ENCODE results near the gene NEDD4L. TPM values are rescaled to one million over a fixed set of nuclear protein-coding genes. Genes with fewer than 3 reads are reported as not detected.

NEDD4L gene
- total and polyA plus RNA-seq, 7 donors = 14.8 to 28.0 (median 19.6) TPM

GRCh38 chr18:58172031-58172430 is 128.0 kb downstream of the NEDD4L start:
- TF ChIP-seq CTCF (IDR thresholded peaks at IDR 0.05) = no peak
- no peak for DNase-seq
- Histone ChIP-seq H3K36me3 (ENCODE audit: insufficient read depth in 1 of 2, low read depth in 1 of 2) (no peaks in the 10 kb centered on the region), H3K27ac (no peak overlapping the region), H3K27me3 (ENCODE audit: insufficient read depth in 3 of 3, low read length in 2 of 3) (no peaks in the 10 kb centered on the region), H3K4me1 (no peaks in the 10 kb centered on the region), H3K4me3 (no peak overlapping the region), H3K9me3 (no peaks in the 10 kb centered on the region)
- intact Hi-C loops (cut with DNase I) = no loop called here
- WGBS, 3 donors = 91 to 98% (median 96%) methylated on average over 6 of the region's 6 CpGs
- no peak for ATAC-seq

DNA sequence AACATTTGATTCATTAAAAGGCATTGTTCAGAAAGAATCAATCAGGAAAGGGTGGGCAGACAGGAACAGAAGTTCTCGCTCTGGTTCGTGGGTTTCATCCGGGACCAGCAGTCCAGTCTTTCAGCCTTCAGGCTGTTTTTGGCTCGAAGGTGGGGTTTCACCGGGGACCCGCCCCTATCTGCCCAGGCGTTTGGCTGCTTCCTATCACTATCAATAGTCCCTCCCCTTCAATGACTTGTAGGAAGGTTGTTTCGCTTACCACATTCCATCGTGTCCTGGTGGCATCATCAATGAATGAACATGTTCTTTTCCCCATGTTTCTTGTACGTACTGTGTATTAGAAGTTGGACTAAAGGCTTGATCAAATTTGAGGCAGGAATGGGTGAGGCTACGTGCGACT is 130.3 kb downstream of the NEDD4L start:
- Histone ChIP-seq H3K4me1 (no peaks in the 10 kb centered on the region), H3K4me3 (no peak overlapping the region), H3K27me3 (ENCODE audit: insufficient read depth in 3 of 3, low read length in 2 of 3) (no peaks in the 10 kb centered on the region), H3K27ac (no peak overlapping the region), H3K36me3 (ENCODE audit: insufficient read depth in 1 of 2, low read depth in 1 of 2) (no peaks in the 10 kb centered on the region), H3K9me3 (no peaks in the 10 kb centered on the region)
- TF ChIP-seq CTCF (IDR thresholded peaks at IDR 0.05) = no peak
- ATAC-seq (no peak), DNase-seq (no peak)
- 84 to 90% (median 86%) methylated on average over 12 of the region's 12 CpGs for WGBS, 3 donors
- intact Hi-C loops (cut with DNase I) = no loop called here

DNA sequence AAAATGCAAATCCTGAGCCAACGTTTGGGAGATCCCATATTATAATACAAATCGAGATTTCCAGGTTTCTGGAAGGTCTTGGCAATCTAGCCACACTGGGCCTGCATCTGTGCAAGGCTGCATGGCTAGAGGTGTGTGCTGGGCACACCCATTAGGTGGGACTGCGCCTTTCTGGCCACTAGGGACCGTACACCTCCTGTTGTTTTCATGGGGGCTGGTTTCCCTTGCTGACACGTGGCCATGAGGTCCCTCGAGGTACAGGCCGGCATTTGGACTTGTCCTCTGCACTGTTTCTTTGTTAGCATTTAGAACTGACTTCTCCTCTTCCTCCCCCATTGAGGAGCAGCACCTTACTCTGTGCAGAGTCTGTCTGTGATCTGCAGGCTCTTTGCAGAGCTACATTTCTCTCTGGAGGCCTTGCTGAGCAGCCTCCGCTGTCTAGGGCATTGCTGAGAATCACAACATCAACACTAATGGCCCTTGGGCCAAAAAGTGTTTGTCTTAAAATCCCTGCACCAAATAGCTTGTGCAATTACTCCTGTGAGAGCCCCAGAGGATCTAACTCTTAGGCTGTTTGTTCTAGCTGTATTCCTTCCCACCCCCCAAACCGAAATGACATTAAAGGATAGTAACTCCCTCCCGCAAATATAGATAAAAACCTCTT is 131.2 kb downstream of the NEDD4L start:
- TF ChIP-seq CTCF (IDR thresholded peaks at IDR 0.05) = no peak
- 58 to 65% (median 58%) methylated on average over 10 of the region's 10 CpGs for WGBS, 3 donors
- Histone ChIP-seq H3K27me3 (ENCODE audit: insufficient read depth in 3 of 3, low read length in 2 of 3) (no peaks in the 10 kb centered on the region), H3K9me3 (no peaks in the 10 kb centered on the region), H3K4me1 (no peaks in the 10 kb centered on the region), H3K27ac (no peak overlapping the region), H3K4me3 (no peak overlapping the region), H3K36me3 (ENCODE audit: insufficient read depth in 1 of 2, low read depth in 1 of 2) (no peaks in the 10 kb centered on the region)
- intact Hi-C loops (cut with DNase I) = no loop called here
- no peak for ATAC-seq
- DNase-seq = no peak

DNA sequence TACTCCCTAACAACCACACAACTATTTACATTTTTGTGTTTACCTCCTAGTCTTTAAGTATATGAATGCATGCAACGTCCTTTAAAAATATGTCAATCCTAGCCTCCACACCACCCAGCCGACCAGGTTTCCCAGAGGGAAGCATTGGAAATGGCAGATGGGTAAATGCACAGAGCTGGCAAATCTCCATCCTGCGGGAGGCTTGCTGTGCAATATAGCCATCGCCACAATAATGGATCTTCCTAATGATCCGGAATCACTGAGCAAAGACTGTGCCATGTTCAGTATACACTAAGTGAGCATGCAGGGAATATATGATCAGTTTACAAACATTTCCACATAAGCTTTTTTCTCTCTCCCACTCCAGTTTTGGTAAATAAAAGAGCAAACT is 131.8 kb downstream of the NEDD4L start:
- Histone ChIP-seq H3K9me3 (no peaks in the 10 kb centered on the region), H3K27ac (no peak overlapping the region), H3K4me1 (no peaks in the 10 kb centered on the region), H3K27me3 (ENCODE audit: insufficient read depth in 3 of 3, low read length in 2 of 3) (no peaks in the 10 kb centered on the region), H3K36me3 (ENCODE audit: insufficient read depth in 1 of 2, low read depth in 1 of 2) (no peaks in the 10 kb centered on the region), H3K4me3 (no peak overlapping the region)
- no peak for DNase-seq
- 83 to 89% (median 89%) methylated on average over 5 of the region's 5 CpGs for WGBS, 3 donors
- intact Hi-C loops (cut with DNase I) = no loop called here
- no peak for TF ChIP-seq CTCF (IDR thresholded peaks at IDR 0.05)
- ATAC-seq = no peak

Measured in psoas muscle (tissue), 8 donors.